GM18868 (cell line): ENCODE data around the gene HLA-F.

Experiments
- ATAC-seq: cut with Tn5 transposase; IDR thresholded peaks from one replicate; pipeline ENCODE4 v1.9.1; 2021; ENCODE audit warnings: mild to moderate bottlenecking, moderate library complexity; ENCODE audit not compliant: unreplicated experiment

HLA-F gene

DNA sequence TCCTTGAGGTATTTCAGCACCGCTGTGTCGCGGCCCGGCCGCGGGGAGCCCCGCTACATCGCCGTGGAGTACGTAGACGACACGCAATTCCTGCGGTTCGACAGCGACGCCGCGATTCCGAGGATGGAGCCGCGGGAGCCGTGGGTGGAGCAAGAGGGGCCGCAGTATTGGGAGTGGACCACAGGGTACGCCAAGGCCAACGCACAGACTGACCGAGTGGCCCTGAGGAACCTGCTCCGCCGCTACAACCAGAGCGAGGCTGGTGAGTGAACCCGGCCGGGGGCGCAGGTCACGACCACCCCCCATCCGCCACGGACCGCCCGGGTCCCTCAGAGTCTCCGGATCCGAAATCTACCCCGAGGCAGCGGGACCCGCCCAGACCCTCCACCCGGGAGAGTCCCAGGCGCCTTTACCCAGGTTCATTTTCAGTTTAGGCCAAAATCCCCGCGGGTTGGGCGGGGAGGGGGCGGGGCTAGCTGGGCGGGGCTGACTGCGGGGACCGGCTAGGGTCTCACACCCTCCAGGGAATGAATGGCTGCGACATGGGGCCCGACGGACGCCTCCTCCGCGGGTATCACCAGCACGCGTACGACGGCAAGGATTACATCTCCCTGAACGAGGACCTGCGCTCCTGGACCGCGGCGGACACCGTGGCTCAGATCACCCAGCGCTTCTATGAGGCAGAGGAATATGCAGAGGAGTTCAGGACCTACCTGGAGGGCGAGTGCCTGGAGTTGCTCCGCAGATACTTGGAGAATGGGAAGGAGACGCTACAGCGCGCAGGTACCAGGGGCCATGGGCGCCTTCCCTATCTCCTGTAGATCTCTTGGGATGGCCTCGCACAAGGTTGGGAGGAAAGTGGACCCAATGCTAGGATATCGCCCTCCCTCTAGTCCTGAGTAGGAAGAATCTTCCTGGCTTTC is 693 bp downstream of the HLA-F start:
- peak; percentile 48 for ATAC-seq

DNA sequence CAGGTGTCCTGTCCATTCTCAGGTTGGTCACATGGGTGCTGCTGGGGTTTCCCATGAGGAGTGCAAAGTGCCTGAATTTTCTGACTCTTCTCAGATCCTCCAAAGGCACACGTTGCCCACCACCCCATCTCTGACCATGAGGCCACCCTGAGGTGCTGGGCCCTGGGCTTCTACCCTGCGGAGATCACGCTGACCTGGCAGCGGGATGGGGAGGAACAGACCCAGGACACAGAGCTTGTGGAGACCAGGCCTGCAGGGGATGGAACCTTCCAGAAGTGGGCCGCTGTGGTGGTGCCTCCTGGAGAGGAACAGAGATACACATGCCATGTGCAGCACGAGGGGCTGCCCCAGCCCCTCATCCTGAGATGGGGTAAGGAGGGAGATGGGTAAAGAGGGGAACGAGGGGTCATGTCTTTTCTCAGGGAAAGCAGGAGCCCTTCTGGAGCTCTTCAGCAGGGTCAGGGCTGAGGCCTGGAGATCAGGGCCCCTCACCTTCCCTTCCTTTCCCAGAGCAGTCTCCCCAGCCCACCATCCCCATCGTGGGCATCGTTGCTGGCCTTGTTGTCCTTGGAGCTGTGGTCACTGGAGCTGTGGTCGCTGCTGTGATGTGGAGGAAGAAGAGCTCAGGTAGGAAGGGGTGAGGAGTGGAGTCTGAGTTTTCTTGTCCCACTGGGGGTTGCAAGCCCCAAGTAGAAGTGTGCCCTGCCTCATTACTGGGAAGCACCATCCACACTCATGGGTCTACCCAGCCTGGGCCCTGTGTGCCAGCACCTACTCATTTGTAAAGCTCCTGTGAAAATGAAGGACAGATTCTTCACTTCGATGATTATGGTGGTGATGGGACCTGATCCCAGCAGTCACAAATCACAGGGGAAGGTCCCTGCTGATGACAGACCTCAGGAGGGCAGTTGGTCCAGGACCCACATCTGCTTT is 2.0 kb downstream of the HLA-F start:
- ATAC-seq = no peak

DNA sequence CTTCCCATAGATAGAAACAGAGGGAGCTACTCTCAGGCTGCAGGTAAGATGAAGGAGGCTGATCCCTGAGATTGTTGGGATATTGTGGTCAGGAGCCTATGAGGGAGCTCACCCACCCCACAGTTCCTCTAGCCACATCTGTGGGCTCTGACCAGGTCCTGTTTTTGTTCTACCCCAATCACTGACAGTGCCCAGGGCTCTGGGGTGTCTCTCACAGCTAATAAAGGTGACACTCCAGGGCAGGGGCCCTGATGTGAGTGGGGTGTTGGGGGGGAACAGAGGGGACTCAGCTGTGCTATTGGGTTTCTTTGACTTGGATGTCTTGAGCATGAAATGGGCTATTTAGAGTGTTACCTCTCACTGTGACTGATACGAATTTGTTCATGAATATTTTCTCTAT is 2.8 kb downstream of the HLA-F start:
- no peak for ATAC-seq

- no peak for ATAC-seq
These were observed 3.4 kb downstream of the HLA-F start for GRCh38 chr6:29726571-29727194.

GRCh38 chr6:29727637-29728036 is 4.4 kb downstream of the HLA-F start:
- ATAC-seq = no peak

- ATAC-seq = no peak
These were observed 5.1 kb downstream of the HLA-F start for GRCh38 chr6:29728173-29728874.

GRCh38 chr6:29728875-29729270 is 5.6 kb downstream of the HLA-F start:
- ATAC-seq = no peak

- no peak for ATAC-seq
These were observed 6.6 kb downstream of the HLA-F start for GRCh38 chr6:29729774-29730328.

- no peak for ATAC-seq
These were observed 7.4 kb downstream of the HLA-F start for GRCh38 chr6:29730575-29731126.

GRCh38 chr6:29731281-29731680 is 8.0 kb downstream of the HLA-F start:
- ATAC-seq = no peak

DNA sequence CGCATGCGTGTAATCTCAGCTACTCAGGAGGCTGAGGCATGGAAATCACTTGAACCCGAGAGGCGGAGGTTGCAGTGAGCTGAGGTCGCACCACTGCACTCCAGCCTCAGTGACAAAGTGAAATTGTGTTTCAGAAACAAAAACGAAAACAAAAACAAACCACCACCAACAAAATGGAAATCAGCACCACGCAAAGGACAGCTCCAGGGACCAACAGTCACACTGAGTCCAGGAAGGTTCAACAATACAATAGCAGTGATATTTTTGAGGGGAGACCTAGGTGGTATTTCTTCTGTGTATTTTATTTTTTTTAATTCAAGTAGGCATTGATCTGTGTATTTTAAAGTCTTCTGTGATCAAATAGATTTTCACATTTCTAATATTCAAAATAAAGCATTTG is 9.8 kb downstream of the HLA-F start:
- ATAC-seq = no peak

- peak; percentile 52 for ATAC-seq
These were observed 11.1 kb downstream of the HLA-F start for GRCh38 chr6:29734046-29735018.

DNA sequence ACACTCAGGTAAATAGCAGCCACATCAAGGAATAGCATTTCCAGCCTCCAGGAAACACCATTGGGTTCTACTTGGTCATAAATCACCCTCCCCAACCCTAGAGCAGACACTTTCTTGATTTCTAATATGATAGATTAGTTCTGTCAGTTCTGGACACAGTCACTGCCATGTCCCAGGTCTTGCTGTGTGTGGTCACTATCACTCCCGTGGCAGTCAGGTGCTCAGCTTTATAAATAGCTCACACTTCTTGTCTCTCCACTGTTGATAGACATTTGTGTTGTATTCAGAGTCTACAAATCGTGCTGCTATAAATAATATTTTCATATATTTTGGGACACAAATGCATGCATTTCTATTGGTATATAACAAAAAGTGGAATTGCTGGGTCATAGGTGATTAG is 13.3 kb downstream of the HLA-F start:
- no peak for ATAC-seq

DNA sequence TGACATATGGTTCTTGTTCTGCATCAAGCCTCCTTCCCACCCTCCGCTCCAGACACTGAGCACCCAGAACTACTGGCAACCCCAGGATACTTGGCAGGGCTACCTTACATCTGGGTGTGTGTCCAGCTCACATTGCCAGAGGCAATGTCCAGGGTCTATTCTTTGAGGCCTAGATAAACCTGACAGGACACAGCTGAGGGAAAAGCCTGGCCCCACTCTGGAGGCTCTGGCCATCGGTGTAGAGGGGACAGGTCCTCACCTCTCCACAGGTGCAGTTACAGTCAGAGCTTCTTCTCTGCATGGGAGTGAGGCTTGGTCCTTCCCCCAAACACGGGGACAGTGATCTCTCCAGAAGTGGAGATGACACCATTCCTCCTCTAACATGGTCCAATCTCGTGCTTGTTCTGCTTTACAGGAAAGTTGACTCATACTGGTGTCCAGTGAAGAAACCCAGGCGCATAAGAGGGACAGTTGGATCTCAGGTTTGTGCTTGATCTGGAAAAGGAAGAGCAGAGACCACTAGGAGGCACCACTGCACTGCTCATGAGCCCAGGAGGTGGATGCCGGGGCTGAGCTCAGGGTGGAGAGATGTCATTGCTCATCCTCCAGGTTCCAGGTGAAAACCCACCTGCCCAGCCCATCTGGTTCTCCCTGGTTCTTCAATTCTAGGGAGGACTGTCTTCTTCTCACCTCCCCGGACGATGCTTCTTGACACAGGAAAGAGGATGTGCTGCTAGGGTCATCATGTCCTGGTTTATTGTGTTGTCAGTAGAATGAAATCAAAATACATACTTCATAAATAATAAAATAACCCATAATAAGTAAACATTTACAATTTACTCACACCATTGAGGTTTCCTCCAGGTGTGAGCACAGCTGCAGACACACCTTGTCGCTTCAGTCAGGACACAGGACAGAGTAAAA is 14.7 kb downstream of the HLA-F start:
- ATAC-seq = peak; percentile 50

- no peak for ATAC-seq
These were observed 16.1 kb downstream of the HLA-F start for GRCh38 chr6:29739136-29739881.

- ATAC-seq = no peak
These were observed 16.6 kb downstream of the HLA-F start for GRCh38 chr6:29739882-29740261.

- no peak for ATAC-seq
These were observed 18.4 kb downstream of the HLA-F start for GRCh38 chr6:29741592-29741991.
